GM19372 (cell line): ENCODE results near the gene LHX1.

ENCODE experiments used
- ATAC-seq: cut with Tn5 transposase; IDR thresholded peaks from one replicate; pipeline ENCODE4 v1.9.1; 2021; ENCODE audit warnings: mild to moderate bottlenecking, low read depth, moderate library complexity; ENCODE audit not compliant: unreplicated experiment

Gene LHX1

DNA sequence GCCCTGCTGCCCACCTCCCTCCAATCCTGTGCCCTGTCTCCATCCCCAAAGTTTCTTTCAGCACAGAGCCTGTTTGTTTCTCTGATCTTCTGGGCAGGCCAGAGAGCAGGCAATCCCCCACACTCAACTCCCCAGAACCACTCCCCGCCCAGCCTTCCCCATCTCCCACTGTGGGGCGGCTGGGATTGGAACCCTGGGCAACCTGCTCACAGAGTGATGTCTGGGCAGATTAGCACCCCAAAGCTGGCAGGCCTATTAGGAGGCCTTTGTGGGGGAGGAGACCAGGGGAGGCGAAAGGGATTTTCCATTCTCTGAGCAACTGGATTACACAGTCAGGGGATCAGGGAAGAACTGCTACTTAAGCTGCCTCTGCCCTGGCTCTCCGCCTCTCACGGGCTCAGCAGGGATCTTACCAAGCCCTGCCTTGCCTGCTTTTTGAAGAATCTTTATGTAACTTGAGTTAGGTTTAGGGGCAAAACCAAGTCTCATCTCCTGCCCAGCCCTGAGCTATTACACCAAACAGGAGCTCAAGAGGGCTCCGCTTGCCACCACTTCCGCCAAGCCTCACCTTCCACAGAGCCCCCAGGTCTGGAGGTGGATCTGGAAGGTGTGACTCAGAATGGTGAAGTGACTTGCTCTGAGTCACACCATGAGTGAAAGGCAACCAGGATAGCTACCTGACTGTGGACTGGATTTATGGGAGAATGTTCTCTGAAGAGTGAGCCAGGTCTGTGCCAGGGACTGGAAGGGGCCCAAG, 16.0 kb upstream of the LHX1 start:
- no peak for ATAC-seq

DNA sequence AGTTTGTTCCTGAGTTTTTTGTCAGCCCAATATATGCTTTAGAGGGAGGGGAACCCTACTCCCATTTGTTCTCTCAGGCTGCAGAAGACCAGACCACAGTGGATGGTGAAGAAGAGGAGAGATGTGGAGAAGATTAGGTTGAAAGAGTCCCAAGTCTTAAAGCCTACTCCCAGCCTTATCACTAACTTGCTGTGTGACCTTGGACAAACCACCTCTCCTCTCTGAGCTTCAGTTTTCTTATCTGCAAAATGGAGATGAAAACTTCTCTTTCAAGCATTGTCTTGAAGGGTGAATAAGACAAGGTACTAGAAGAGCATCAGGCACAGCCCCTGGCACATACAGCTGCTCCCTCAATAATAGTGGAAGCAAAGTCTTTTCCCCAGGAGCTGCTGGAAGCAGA, 15.1 kb upstream of the LHX1 start:
- ATAC-seq: no peak

DNA sequence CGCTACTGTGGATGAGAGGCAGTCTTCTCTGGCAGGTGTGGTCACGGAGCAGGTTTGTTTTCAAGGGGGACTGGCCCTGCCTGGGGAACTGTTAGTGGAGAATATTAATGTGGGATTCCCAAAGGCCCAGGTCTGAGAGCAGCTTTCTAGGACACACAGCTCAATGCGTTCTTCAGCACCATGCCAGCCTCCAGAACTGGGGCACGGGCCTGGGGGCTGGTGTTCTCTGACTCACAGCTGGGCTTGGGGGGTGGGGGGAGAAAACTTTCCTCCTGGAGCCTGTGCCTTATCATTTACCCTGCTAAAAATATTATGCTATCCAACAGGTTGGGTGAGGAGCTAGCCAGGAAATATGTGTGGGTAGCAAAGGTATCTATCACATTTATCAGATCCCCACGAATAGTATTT, 13.5 kb upstream of the LHX1 start:
- ATAC-seq: no peak

DNA sequence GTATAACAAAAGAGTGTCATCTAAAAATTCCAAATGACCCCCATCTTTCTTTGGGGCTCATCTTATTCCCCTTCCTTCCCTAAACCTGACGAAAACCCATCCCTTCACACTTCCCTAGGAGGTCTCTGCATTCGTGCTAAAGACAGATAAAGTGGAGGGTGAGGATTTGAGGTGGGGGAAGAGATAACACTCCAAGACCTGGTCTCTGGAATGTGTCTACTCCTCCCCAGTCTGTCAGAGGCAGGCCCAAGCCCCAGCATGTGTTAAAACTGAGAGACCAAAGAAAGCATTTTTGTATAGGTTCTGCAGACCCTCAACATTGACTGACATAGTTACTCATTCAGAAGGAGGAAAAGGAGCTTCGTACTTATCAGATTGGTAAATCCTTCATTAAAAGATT, 11.0 kb upstream of the LHX1 start:
- no peak for ATAC-seq

DNA sequence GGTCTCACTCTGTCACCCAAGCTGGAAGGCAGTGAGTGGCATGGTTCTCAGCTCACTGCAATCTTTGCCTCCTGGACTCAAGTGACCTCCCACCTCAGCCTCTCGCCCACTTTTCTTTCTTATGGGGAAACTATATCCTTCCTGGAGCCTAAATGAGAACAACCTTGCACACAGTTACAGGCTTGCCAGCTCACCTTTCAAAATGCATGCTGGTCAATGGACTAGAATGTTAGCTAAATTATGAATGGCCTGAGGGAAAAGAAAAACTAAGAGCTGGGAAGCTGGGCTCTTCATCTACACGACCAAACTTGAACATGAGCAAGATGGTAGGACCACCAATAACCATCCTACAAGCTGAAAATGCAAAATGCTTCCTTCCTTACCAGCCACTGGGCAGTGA, 10.6 kb upstream of the LHX1 start:
- ATAC-seq: no peak

DNA sequence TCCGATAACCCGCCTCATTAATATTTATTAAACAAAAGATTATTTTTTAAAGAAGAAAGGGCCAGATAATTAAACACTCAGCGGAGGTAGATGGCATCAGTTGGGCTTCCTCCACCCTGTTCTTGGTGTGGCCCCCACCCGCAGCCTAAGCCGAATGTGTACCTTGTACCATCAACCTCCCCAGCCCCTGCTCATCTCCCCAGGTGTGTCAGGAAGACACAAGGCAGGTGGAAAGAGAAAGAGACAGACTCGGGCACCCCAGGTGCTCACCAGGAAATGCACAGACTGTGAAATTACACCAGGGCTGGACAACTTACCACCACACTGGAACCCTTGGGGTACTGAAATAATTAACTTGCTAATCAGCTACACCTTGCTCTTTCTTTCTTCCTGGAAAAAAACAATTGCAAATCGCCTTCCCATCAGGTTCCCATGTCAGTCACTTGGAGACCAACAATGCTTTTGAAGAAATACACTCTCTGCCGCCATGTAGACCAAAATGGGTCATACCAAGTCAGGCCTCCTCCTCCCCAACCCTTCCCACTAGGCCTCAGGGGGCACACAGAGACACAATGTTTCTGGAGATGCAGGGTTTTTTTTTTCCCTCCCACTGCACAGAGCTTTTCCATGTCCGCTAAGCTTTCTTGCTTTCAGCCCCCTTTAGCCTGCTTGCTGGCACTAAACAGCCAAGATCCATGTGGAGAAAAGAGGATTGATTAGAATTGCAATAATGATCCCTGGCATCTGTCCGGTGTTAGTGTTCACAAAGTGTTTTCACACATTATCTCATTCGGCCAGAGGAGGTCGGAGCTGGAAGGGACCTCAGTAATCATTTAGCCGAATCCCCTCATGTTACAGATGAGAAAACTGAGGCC, 8.6 kb upstream of the LHX1 start:
- ATAC-seq: no peak

DNA sequence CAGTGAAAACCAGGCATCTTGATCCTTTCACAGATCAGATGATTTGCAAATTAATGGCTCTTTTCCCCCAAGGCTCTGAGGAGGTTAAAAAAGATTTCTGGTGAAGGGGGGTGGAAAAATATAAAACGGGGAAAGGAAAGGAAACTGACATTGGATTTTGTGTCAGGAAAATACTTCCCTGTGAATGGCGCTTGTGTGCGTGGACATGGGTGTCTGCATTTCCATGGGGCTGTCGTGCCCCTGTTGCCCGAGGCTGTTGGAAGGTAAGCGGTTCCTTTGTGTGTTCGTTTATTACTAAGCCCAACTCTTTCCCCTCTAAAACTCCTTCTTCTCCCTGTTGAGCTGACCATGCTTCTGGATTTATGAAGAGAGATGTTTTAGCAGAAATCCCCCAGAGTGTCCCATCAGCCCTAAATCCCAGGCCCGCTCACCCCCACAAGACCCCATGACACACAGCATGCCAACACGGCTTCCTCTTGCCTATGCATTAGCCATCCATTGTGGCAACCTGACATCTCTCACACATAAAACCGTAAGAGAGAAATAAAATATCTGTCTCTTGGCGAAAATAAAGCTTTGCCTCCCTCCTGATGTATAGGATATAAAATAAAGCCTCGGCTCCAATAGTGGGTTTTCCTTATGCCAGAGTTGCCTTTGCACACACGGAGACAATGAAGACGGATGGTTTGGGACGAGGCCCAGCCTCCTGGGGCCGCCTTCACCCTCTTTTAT, 7.3 kb upstream of the LHX1 start:
- no peak for ATAC-seq

DNA sequence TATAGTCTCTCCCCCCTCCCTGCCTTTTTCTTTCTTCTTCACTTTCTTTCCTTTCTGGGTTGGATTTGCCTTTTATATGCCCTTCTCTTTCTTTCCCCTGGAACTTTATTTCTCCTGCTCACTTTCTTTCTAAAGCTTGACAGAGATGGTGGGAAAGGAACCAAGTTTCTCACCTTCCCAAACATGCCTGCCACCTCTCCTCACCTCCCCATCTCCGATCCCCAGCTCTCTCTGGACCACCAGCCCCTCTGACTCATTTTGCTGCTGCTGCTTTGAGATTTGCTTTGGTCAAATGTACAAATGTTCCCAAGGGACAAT, 6.7 kb upstream of the LHX1 start:
- no peak for ATAC-seq

DNA sequence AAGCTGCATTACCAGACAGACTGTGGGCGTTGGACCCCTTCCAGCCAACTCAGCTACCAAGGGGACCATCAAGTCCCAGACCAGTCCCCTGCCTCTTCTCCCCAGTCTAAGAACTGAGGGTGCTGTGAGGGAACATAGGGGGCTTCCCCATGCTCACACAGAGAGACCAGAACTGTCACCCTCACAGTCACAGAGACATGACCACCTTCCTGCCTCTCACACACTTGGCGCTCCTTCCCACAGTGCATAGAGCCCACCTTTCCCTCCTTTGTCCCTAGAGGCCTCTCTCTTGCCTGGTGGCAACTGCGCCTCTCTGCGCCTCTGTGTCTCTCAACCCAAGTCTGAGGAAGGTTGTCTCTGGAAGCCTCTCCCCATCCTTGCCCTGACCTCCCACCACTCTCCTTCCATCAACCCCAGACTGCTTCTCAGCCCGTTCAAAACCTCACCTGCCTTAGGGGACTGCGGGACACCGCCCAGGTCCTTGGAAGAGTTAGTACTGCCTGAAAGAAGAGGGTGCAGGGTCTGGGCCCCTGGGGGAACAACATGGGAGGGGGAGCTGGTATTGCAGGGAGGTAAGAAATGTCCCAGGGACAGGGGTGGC, 6.1 kb upstream of the LHX1 start:
- no peak for ATAC-seq

DNA sequence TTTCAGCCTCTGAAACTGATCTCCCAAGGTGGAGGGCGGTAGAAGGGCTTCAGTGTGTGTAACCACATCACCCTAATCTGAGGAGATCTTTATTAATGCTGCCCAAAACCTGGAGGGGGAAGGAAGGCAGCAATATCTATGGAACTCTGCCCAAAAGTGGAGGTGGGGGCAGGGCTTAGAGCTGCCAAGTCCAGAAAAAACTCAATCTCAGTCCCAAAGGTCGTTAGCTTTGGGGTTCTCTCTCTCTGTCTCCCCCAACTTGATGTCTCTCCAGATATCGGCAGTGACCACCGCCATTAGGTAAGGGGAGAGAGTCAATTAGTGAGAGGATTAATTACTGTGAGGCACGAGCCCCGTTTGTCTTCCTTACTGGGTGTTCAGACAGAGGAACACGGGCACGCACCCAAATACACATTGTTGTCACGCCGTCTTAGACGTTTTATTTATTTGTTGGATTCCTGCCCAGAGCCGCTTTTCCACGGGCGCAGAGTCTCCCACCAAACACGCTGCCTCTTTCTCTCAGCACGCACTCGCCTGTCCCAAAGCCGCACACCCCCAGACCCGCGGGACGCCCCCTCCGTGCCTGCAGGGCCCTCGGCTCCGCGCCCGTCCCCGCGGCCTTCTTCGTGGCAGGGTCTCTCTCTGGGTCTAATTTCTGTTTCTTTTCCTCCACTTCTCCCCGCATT, 5.4 kb upstream of the LHX1 start:
- ATAC-seq: no peak

DNA sequence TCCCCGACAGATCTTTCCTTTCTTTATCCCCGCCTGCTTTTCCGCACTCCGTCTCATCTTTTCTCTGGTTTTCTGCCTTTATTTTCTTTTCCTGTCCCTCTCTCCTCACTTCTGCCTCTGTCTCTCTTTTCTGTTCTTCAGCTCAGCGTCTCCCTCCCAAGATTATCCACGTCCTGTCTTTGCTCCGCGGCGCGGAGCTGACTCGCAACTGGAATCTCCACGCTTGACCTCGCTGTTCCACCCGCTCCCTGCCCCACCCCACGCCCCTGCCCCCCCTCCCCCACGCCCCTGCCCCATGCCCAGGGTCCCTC, 4.9 kb upstream of the LHX1 start:
- no peak for ATAC-seq

DNA sequence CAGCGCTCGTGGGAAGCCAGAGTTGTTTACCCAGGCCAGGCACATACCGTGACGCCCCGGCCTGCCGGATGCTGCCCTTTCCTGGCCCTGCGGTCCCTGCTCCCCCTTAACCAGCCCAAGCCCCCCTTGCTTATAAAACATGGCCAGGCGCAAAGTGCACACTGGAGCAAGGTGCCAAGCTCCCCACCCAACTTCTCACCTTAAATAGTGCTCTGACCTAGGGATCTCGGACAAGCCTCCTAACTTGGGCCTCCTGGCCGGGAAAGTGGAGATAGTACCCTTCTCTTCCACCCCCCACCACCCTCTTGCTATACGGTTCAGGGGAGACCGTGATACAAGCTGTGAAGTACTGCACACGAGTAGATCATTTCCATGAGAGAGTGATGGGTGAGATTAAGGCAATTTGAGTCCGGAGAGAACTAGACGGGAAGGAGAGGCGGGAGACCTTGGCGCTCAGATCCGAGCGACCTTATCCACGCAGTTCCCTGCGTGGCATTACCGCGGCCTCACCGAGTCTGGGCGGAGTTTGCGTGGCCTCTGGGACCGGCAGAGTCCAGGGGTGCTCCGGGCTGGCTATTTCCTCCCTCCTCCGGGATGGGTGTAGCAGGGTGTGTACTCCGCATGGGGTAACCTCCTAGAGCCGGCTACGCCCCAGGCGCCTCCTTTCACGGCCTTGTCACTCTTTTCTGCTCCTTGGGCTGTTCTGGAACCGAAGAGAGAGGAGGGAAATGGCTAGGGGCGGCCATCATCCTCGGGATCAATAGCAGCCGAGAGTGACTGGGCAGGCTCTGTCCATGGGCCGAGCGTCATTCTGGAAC, 4.4 kb upstream of the LHX1 start:
- no peak for ATAC-seq

DNA sequence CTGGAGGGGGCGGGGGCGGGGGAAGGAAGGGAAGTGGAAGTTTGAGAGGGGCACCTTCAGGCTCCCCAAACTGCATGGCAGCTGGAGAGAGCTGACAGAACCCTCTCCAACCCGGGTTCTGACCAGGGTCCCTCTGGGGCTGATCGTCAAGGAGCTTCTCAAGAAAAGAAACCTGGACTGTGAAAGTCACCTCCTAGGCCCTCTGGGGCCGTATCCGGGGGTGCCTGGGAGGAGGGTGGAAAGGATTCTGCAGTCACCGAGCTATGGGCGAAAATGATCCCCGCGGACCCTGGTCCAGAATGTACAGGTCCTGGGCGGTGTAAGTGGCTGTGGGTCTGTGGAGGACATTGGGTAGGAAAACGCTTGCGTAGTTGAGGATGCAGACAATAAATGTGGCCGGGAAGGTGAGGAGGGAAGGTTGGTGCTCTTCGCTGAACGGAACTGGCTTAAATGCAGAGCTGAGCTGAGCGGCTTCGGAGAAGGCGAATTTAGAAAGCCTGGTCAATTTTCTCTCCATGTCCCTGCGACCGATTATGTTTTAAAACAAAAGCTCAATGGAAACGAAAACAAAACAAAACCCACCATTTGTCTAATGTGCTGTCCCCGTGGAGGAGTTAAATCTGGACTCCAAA, 3.6 kb upstream of the LHX1 start:
- no peak for ATAC-seq

DNA sequence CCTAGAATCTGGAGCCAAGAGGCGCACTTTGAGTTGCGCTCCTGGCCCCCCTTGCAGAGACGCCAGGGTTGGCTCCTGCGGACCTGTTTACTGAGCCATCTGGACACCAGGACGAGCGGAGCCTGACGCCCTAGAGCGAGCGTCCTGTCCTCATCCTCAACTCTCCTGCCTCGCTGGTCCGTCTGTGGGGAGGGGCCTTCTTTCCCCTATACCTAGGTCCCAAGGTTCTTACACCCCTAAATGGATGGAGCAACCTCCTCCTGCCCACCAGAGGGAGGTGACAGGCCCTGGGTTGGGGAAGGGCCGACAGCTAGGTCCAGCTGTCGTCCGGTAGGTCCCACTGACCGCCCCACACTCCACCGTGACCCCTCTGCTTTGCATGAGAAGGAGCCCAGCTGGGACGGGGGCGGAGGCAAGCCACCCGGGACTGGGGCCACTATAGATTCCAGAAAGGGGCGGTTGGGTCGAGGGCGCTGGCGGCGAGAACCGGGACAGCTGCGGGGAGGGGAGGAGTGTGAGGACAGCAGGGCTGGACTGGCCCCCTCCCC, 3.1 kb upstream of the LHX1 start:
- no peak for ATAC-seq

DNA sequence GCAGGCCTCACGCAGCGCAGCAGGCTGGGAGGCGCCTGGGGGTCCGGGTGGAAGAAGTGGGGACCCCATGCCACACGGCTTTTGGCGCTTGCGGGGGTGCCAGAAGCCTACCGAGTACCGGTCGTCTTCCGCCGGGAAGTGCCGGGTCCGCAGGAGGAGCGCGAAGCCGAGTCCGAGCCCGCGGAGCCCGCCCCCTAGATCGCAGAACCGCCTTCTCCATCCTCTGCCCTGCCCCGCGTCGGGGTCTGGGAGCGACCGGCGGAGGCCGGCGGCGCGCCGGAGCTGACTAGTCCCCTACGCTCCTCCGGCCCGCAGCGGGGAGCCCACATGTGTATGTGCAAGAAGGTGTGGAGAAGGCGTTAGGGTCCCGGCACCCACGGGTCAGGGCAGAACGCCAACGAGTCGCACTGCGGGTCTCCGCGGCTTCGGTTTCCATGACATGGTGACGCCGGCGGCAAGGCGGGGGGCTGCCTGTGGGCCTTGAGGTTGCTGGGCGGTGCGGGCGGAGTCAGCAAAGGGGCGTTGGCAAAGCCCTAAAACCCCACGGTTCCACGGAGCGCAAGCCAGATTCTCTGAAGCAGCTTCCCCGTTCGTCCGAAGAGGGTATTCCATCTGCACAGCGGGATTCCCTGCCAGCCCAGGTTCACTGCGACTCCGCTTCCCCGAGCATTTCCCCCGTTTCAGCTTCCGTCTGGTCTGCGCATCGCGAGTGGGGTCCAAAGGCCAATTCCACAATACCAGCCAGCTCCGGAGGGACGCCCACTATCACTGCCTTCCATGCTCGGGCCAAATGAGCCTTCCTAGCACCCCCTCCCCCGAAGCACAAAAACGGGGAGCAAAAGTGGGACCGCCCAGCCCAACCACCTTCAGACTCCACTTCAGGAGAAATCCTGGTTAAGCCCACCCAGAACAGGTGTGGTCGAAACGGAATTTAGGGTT, 2.3 kb upstream of the LHX1 start:
- no peak for ATAC-seq

DNA sequence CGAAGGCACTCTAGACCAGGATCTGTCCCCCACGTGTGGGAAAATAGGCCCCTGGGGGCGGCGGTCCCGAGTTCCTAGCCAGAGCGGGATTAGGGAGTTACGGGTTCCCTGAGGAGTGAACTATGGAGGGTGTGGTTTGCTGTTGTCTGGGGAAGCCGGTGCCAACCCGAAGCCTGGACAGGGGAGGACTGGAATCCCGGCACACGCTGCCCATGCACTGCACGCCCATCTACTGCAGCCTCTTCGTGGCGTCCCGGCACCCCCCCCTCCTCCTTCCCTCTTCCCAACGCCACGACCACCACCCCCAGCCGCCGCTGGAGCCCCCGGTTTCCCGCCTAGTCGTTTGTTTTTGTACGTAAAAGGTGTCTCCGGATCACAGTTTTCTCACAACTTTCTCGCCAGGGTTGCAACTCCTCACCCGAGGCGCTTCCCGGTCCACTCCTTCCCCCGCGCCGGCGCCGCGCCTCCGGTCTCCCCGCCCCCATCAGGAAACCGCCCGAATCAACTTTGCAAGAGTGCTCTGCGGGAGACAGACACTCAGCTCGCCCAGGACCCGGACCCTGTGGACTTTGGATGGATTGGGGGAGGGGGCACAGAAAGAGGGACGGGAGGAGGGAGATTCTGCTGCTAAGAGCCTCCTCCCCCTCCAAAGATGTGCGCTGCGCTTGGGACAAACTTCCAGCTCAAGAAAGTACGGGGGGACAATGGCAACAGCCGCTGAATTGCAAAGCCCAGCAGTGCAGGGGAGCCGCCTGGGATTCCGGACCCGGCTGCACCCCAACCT, 1.4 kb upstream of the LHX1 start:
- no peak for ATAC-seq

DNA sequence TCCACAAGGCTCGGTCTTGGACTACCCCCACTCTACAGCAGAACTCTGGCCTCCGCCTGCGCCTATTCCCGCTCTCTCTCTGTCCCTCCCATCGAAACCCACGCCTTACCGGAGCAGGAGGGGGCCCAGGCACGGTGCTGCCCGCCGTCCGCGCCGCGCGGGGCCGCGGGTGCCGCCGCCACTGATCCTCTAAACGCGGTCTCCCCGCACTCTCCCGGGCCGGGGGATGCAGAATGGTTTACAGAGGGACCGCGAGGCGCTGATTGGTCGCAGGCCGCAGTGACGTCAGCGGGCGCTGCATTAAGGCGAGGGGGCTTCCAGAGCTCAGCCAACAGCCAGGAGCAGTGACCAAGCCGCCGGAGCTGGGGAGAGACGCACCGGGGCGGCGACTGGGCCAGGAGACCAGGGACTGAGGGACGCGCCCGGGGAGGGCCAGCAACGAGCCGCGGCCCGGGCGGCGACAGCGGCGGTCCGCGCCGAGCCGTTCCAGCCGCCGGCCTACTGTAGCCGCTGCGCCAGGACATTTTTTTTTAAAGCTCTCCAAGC, 747 bp upstream of the LHX1 start:
- ATAC-seq: no peak
